Measurements from ENCODE around the gene AP1B1. TPM values are rescaled to one million over a fixed set of nuclear protein-coding genes. Genes with fewer than 3 reads are reported as not detected.

AP1B1 gene
- total RNA-seq, 4 donors from 2014 or later = 58.0 to 77.3 (median 75.3) TPM

- TF ChIP-seq, protein P1, sequence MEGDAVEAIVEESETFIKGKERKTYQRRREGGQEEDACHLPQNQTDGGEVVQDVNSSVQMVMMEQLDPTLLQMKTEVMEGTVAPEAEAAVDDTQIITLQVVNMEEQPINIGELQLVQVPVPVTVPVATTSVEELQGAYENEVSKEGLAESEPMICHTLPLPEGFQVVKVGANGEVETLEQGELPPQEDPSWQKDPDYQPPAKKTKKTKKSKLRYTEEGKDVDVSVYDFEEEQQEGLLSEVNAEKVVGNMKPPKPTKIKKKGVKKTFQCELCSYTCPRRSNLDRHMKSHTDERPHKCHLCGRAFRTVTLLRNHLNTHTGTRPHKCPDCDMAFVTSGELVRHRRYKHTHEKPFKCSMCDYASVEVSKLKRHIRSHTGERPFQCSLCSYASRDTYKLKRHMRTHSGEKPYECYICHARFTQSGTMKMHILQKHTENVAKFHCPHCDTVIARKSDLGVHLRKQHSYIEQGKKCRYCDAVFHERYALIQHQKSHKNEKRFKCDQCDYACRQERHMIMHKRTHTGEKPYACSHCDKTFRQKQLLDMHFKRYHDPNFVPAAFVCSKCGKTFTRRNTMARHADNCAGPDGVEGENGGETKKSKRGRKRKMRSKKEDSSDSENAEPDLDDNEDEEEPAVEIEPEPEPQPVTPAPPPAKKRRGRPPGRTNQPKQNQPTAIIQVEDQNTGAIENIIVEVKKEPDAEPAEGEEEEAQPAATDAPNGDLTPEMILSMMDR (IDR thresholded peaks at IDR 0.05) = no peak
- DNase-seq (ENCODE audit: low spot score) (no peak), ATAC-seq (ENCODE audit: low FRiP score) (no peak)
Measured at GRCh38 chr22:29336751-29337490, 51.4 kb downstream of the AP1B1 start.

- TF ChIP-seq, protein P1 (IDR thresholded peaks at IDR 0.05) = no peak
- DNase-seq (ENCODE audit: low spot score) (no peak), ATAC-seq (ENCODE audit: low FRiP score) (no peak)
Measured at GRCh38 chr22:29335656-29336055, 52.7 kb downstream of the AP1B1 start.

DNA sequence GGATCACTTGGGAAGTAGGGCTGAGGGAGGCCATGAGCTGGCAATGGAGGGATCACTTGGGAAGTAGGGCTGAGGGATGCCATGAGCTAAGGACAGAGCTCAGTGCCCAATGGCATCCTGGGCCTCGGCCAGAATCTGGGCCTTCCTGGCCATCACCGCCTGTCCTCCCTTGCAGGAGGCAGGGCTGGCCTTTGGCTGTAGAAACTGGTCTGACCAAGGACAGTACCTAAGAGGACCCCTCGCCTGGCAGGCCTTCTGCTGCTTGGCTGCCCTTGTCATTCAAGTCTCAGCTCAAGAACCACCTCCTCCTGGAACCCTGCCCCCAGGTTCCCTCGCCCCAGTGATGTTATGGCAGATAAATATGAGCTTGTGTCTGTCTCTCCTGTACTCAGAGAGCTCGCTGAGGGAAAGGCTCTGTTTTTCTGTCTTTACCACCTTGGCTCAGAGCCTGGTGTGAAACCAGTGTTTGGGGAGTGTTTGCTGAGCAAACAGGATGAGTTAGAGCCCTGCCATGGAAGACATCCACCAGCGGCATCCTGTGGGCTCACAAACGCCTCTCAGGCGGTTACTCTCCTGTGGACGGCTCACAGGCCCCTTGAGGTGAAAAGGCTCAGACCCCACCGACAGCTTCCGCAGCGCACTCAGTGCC, 53.5 kb downstream of the AP1B1 start:
- TF ChIP-seq, protein P1 (IDR thresholded peaks at IDR 0.05) = no peak
- ATAC-seq (ENCODE audit: low FRiP score) = no peak

GRCh38 chr22:29334148-29334547, 54.2 kb downstream of the AP1B1 start:
- no peak for DNase-seq (ENCODE audit: low spot score)
- TF ChIP-seq, protein P1 (IDR thresholded peaks at IDR 0.05) = no peak
- ATAC-seq (ENCODE audit: low FRiP score) = no peak

More for the DNA sequence above, 53.5 kb downstream of the AP1B1 start:
- DNase-seq (ENCODE audit: low spot score) = no peak

DNA sequence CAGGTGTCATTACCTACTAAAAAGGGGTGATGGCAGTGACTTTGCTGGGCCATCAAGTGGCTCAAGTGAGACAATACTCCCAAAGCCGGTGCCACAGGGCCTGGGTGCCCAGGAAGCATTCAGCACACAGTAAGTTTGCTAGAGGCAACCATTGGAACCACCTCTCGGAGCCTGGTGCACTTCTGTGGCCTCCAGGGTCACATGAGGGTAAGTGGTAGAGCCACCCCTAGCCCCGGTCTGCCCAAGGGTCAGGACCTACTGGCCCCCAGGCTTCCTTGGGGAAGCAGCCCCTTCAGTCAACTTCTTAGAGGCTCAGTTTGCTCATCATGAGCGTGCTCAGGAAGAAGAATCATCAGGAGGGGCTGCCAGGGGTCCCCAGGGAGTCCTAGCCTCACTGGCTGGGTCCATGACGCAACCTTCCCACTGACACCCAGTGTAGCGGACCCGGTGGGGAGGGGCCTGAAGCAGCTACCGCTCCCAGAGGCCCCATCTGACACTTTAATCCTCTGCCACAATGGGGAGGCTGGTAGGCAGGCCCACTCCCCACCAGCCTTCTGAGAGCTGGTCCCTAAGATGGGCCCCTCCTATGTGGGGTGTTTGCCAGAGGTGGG, 55.4 kb downstream of the AP1B1 start:
- TF ChIP-seq, protein P1 (IDR thresholded peaks at IDR 0.05) = no peak
- DNase-seq (ENCODE audit: low spot score) = no peak
- no peak for ATAC-seq (ENCODE audit: low FRiP score)

DNA sequence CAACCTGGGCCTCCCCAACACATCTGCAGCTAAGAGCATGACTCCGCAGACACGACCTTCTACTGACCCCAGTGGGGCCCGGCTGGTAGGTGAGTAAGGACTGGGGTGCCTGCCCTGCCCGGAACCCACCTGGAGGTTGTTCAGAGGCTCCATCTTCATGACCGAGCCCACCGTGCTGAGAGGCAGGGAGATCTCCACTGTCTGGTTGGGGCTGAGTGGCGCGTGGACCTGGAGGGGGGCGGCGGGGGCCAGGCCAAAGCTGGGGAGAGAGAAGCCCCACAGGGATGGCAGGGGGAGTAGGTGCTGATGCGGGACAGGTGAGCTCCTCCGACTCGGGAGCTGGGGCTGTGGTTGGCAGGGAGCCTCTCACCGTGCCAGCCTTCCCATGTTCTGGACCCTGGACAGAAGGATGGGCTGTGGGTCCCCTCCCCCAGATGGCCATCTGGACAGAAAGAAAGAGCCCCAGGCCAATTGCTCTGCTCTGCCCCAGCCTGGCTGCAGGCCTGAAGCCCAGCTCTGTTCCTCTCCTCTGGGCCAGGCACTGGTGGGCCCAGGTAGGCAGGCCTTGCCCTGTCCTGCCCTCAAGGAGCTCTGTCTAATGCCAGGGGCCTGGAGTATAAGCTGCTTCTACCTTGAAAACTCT, 56.6 kb downstream of the AP1B1 start:
- ATAC-seq (ENCODE audit: low FRiP score) = no peak
- TF ChIP-seq, protein P1 (IDR thresholded peaks at IDR 0.05) = no peak

More for the DNA sequence above, 56.6 kb downstream of the AP1B1 start:
- DNase-seq (ENCODE audit: low spot score) = no peak
